Measurements from ENCODE around the gene CASZ1. TPM values are rescaled to one million over a fixed set of nuclear protein-coding genes. Genes with fewer than 3 reads are reported as not detected.

CASZ1 gene
- total RNA-seq, 1 experiment from 2014 or later = 3.9 TPM

DNA sequence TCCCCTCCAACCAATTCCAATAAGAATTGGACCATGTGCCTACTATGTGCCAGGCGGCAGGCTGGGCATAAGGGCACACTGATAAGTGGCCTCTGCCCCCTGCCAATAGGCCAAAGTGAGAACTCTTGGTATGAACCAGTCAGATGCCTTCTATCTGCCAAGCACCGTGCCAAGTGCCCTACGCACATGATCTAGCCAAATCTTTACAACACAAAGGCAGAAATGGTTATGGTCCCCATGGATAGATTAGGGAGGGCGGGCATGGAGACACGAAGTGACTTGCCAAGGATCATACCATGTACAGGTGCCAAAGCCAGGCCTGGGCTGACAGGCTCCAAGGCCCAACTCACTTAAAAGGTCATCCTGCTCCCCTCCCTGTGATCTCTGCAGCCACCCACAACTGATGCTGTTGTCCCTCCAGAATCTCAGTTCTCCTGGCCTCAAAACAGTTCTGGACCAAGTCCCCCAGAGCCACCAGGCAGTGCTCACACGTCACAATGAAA is 32.1 kb downstream of the CASZ1 start:
- Mint-ChIP-seq H3K4me3 (no peak overlapping the region), H3K36me3 (ENCODE audit: insufficient read depth in 1 of 3, low read depth in 3 of 3) (no peaks in the 10 kb centered on the region), H3K27me3 (ENCODE audit: low read depth) (no peaks in the 10 kb centered on the region), H3K4me1 (peaks cover 9 to 10% of the 10 kb centered on the region in 2 experiments), H3K9me3 (no peaks in the 10 kb centered on the region), H3K27ac (no peak overlapping the region)
- WGBS (ENCODE audit: extremely low coverage, insufficient read length, low lambda C conversion rate) = no CpG with 5 or more reads among the region's 6 CpGs
- Histone ChIP-seq H3K9me3 (ENCODE audit: control insufficient read depth, low read depth, low read length) (no peaks in the 10 kb centered on the region), H3K56ac (ENCODE audit: insufficient read length, low read depth, low read length) (no peak overlapping the region), H2BK120ac (ENCODE audit: low read depth, low read length, poor library complexity, severe bottlenecking) (no peak overlapping the region), H3K27ac (ENCODE audit: insufficient read length, low read depth, low read length) (no peak overlapping the region), H3K4me1 (ENCODE audit: insufficient read depth, low read length) (no peaks in the 10 kb centered on the region; the same call in 1 of the 2 replicates), H3K79me1 (ENCODE audit: insufficient read depth, low read depth, low read length, poor library complexity, severe bottlenecking) (no peaks in the 10 kb centered on the region), H3K27me3 (ENCODE audit: insufficient read depth, low read length) (no peaks in the 10 kb centered on the region), H4K91ac (ENCODE audit: insufficient read length, low read depth, low read length) (no peak overlapping the region), H3K9ac (ENCODE audit: extremely low read depth, insufficient read length, low read length) (no peak overlapping the region), H2BK12ac (ENCODE audit: insufficient read length, low read depth, low read length) (no peak overlapping the region), H2AFZ (ENCODE audit: low read length) (no peak overlapping the region), H3K79me2 (ENCODE audit: insufficient read depth, low read length) (no peaks in the 10 kb centered on the region), H2AK5ac (ENCODE audit: insufficient read length, low read length) (no peak overlapping the region), H3K23me2 (ENCODE audit: insufficient read length, low read depth, low read length, poor library complexity, severe bottlenecking) (no peaks in the 10 kb centered on the region), H2BK20ac (ENCODE audit: low read depth, low read length, poor library complexity, severe bottlenecking) (no peak overlapping the region), H3K18ac (ENCODE audit: insufficient read length, low read depth, low read length) (no peak overlapping the region), H3K14ac (ENCODE audit: insufficient read depth, low read length) (no peak overlapping the region), H4K5ac (ENCODE audit: insufficient read length, low read depth, low read length) (no peak overlapping the region), H2BK15ac (ENCODE audit: low read depth, low read length) (no peak overlapping the region), H2BK5ac (ENCODE audit: insufficient read length, low read length) (no peak overlapping the region), H4K20me1 (ENCODE audit: control insufficient read depth, insufficient read depth, insufficient read length) (no peaks in the 10 kb centered on the region), H4K8ac (replicated peaks; ENCODE audit: insufficient read length, low read depth, low read length) (no peak overlapping the region), H3T11ph (ENCODE audit: low read length) (no peak overlapping the region), H3K4me2 (ENCODE audit: insufficient read depth, insufficient read length, low read length) (no peak overlapping the region), H3K4ac (ENCODE audit: low read depth, low read length) (no peak overlapping the region), H3K23ac (ENCODE audit: insufficient read length, low read depth, low read length) (no peak overlapping the region)
- DNase-seq = no peak
- TF ChIP-seq, protein P1, sequence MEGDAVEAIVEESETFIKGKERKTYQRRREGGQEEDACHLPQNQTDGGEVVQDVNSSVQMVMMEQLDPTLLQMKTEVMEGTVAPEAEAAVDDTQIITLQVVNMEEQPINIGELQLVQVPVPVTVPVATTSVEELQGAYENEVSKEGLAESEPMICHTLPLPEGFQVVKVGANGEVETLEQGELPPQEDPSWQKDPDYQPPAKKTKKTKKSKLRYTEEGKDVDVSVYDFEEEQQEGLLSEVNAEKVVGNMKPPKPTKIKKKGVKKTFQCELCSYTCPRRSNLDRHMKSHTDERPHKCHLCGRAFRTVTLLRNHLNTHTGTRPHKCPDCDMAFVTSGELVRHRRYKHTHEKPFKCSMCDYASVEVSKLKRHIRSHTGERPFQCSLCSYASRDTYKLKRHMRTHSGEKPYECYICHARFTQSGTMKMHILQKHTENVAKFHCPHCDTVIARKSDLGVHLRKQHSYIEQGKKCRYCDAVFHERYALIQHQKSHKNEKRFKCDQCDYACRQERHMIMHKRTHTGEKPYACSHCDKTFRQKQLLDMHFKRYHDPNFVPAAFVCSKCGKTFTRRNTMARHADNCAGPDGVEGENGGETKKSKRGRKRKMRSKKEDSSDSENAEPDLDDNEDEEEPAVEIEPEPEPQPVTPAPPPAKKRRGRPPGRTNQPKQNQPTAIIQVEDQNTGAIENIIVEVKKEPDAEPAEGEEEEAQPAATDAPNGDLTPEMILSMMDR (conservative IDR thresholded peaks at IDR 0.05) = no peak

Measured in H9 (cell line).